Mesothelial cell of epicardium (in vitro differentiated cells): ENCODE results near the gene PRCD. TPM values are rescaled to one million over a fixed set of nuclear protein-coding genes. Genes with fewer than 3 reads are reported as not detected.
"Not testable (repeated sequence)": the region's sequence is repeated elsewhere in the genome, so short reads cannot be mapped to it uniquely, and the experiment has no call there.

Experiments used
- DNase-seq, 2 experiments: peaks; one replicate each; pipeline ENCODE4 v3.0.0; 2021; ENCODE audit warnings: low spot score in 2 of 2; ENCODE audit not compliant: unreplicated experiment in 2 of 2
- H3K27ac Mint-ChIP-seq: 2 replicates; pipeline ENCODE4 v1.8.0; 2021; ENCODE audit warnings: mixed read lengths
- H3K27me3 Mint-ChIP-seq: 2 replicates; pipeline ENCODE4 v1.8.0; 2021; ENCODE audit warnings: low read depth, mixed read lengths
- H3K36me3 Mint-ChIP-seq: 2 replicates; pipeline ENCODE4 v1.8.0; 2021; ENCODE audit warnings: mixed read lengths
- H3K4me1 Mint-ChIP-seq: 2 replicates; pipeline ENCODE4 v1.8.0; 2021; ENCODE audit warnings: mixed read lengths
- H3K4me3 Mint-ChIP-seq: 2 replicates; pipeline ENCODE4 v1.8.0; 2021; ENCODE audit warnings: mild to moderate bottlenecking, moderate library complexity, mixed read lengths
- H3K9me3 Mint-ChIP-seq: 2 replicates; pipeline ENCODE4 v1.8.0; 2021; ENCODE audit warnings: mixed read lengths
- total RNA-seq: library from RNA; stranded (reverse); gene quantifications from 3 replicates; pipeline ENCODE4 v1.2.1, GENCODE V29; 2021
- TF ChIP-seq, protein P1 (sequence below): fragments of 200-600 bp; sonication (generic); IDR thresholded peaks from one replicate; pipeline ENCODE4 v1.5.0; 2021; ENCODE audit warnings: antibody characterized with exemption; ENCODE audit not compliant: unreplicated experiment

Gene PRCD
- total RNA-seq, 1 donor from 2014 or later, result 9.9 TPM

DNA sequence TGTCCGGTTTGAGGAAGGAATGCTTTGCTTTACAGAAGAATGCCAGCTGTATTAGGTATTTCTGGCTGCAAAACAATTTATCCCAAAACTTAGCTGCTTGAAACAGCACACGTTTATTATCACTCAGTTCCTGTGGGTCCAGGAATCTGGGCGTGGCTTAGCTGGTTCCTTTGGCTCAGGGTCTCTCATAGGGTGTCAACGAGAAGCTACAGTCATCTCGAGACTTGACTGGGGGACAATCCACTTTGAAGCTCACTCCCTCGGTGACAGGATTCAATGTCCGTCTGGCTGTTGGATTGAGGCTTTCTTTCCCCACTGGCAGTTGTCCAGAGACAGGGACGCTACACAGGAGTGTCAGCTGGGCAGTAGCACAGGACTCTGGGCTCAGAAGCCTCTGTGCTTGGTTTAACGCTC lies 29.0 kb upstream of the PRCD start:
- Mint-ChIP-seq H3K4me1 (peaks cover 6% of the 10 kb centered on the region), H3K27me3 (peaks cover 19% of the 10 kb centered on the region), H3K4me3 (no peak overlapping the region), H3K36me3 (no peaks in the 10 kb centered on the region), H3K27ac (peak overlapping the region; percentile 41), H3K9me3 (no peaks in the 10 kb centered on the region)
- no peak for DNase-seq
- TF ChIP-seq, protein P1, sequence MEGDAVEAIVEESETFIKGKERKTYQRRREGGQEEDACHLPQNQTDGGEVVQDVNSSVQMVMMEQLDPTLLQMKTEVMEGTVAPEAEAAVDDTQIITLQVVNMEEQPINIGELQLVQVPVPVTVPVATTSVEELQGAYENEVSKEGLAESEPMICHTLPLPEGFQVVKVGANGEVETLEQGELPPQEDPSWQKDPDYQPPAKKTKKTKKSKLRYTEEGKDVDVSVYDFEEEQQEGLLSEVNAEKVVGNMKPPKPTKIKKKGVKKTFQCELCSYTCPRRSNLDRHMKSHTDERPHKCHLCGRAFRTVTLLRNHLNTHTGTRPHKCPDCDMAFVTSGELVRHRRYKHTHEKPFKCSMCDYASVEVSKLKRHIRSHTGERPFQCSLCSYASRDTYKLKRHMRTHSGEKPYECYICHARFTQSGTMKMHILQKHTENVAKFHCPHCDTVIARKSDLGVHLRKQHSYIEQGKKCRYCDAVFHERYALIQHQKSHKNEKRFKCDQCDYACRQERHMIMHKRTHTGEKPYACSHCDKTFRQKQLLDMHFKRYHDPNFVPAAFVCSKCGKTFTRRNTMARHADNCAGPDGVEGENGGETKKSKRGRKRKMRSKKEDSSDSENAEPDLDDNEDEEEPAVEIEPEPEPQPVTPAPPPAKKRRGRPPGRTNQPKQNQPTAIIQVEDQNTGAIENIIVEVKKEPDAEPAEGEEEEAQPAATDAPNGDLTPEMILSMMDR, result no peak

DNA sequence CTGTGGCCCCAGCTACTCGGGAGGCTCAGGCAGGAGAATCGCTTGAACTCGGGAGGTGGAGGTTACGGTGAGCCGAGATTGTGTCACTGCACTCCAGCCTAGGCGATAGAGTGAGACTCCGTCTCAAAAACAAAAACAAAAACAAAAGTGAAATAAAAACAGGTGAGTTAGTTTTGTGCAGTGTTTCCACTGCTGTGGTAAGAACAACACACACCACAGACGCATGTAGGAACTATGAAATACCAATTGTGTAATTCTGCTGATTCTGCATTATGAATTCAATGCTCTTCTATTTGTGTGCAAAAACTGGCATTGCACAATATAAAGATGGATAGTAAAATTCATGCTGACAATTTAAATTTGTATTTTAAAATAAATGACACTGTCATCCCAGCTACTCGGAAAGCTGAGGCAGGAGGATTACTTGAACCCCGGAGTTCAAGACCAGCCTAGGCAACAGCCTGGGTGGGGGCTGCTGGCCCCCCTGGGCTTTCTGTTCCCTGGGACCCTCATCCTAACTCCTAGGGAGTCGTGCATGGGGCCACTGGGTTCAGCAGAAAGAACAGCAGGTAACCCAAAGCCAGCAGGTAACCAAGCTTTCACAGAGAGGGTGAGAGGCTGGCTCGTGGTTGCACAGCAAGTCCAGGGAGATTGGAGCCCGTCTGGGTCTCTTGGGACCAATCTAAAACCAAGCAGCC lies 28.0 kb upstream of the PRCD start:
- Mint-ChIP-seq H3K9me3 (no peaks in the 10 kb centered on the region), H3K4me1 (peaks cover 6% of the 10 kb centered on the region), H3K4me3 (no peak overlapping the region), H3K27ac (no peak overlapping the region), H3K36me3 (no peaks in the 10 kb centered on the region), H3K27me3 (peaks cover 17% of the 10 kb centered on the region)
- TF ChIP-seq, protein P1, result no peak
- DNase-seq, result no peak

DNA sequence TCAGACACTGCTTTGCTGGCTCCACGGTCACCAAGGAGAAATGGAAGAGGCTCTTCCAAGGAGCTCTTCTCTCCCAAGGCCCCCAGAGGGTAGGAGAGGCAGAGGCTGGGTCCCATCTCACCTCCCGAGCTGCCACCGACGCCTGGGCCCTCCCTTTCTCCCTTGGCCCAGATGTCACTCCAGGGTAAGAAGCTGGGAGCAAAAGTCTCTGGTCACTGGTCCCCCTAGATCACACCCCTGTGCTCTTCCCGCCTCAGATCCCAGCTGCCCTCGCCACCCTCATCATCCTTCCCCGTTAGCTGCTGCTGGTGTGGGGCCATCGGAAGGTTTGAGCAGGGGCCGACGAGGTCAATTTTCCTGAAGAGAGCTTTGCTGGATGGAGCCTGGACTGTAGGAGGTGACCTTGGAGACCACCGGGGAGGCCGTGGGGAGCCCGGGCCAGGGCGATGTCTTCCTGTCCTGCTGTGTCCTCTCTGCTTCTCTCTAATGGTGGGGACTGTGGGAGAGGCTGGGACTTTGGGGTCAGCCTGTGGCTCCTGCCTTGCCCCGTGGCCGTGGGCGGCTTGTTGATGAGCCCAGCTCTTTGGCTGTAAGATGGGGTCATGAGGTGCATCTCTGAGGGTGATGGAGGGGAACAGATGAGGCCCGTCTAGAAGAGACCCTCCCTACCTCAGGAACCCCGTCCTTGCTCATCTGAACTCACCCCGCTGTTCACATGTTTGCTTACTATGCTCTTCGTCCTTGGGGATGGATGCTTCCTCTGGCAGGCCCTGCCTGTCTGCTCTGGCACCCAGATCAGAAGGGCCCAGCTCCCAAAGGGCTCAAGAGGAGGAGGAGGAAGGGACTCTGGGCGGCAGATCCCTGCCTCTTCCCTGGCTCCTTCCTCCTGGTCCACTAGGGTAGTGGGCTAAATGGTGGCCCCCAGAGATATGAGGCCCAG lies 27.2 kb upstream of the PRCD start:
- peaks cover 11% of the 10 kb centered on the region for H3K27me3 Mint-ChIP-seq
- no peak for DNase-seq
- no peak overlapping the region for H3K27ac Mint-ChIP-seq
- H3K36me3 Mint-ChIP-seq, result no peaks in the 10 kb centered on the region
- peaks cover 6% of the 10 kb centered on the region for H3K4me1 Mint-ChIP-seq
- no peaks in the 10 kb centered on the region for H3K9me3 Mint-ChIP-seq
- TF ChIP-seq, protein P1, result no peak
- no peak overlapping the region for H3K4me3 Mint-ChIP-seq

DNA sequence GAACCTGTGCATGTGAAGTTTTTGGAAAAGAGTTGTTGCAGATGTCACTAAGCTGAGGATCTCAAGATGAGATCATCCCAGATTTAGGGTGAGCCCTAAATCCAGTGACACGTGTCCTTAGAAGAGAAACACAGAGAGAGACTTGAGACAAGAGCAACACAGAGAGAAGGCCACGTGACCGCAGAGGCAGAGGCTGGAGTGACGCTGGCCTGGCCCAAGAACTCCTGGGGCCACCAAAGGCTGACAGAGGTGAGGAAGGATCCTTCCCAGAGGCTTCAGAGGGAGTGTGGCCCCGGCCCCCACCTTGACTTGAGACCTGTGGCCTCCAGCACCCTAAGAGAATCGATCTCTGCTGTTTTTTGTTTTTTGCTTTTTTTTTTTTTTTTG lies 26.5 kb upstream of the PRCD start:
- Mint-ChIP-seq H3K9me3 (no peaks in the 10 kb centered on the region), H3K4me1 (peaks cover 6% of the 10 kb centered on the region), H3K4me3 (no peak overlapping the region), H3K36me3 (no peaks in the 10 kb centered on the region), H3K27ac (no peak overlapping the region), H3K27me3 (peaks cover 5% of the 10 kb centered on the region)
- DNase-seq, result no peak
- TF ChIP-seq, protein P1, result no peak

- not testable (repeated sequence) for H3K27me3 Mint-ChIP-seq, DNase-seq, H3K36me3 Mint-ChIP-seq, H3K9me3 Mint-ChIP-seq, H3K4me3 Mint-ChIP-seq
- Mint-ChIP-seq H3K4me1 (peaks cover 11% of the 10 kb centered on the region), H3K27ac (peak overlapping the region; percentile 30)
These were observed 25.5 kb upstream of the PRCD start for GRCh38 chr17:76514355-76514754.
